SK-N-SH (cell line): ENCODE results near the gene PRKCH. TPM values are rescaled to one million over a fixed set of nuclear protein-coding genes. Genes with fewer than 3 reads are reported as not detected.

Experiments used
- CTCF ChIA-PET: fragments of 300-600, 350-600 bp; formaldehyde crosslinking; extraction: SDS; loops from one replicate; lab custom pipeline; 2021; lab: Yijun Ruan, JAX
- POLR2A ChIA-PET: fragments of 350-600 bp; sonication (Branson Sonifier 250); formaldehyde crosslinking; extraction: SDS; loops from one replicate; lab custom pipeline; 2020; ENCODE audit warnings: antibody characterized with exemption, inconsistent platforms; lab: Yijun Ruan, JAX
- DNase-seq: peaks from one replicate; pipeline ENCODE4 v3.0.0; 2012
- H2AFZ ChIP-seq: fragments of 200-600 bp; sonication (generic); 2 replicates; pipeline ENCODE4 v1.8.1; 2016; ENCODE audit warnings: antibody characterized with exemption, mild to moderate bottlenecking, low read depth
- H3F3A ChIP-seq: fragments of 200-600 bp; sonication (generic); replicated peaks from 2 replicates; pipeline ENCODE3; 2016; ENCODE audit warnings: antibody characterized with exemption, mild to moderate bottlenecking; ENCODE audit not compliant: insufficient read depth
- H3K27ac ChIP-seq, 2 experiments: fragments of 200-500 bp in 1 of 2; fragments of 200-600 bp in 1 of 2; sonication (Bioruptor generic) in 1 of 2; sonication (generic), shearing (Covaris generic) in 1 of 2; 2 replicates each; pipeline versions ENCODE4 v1.5.1 to v1.6.1; 2014 to 2016; ENCODE audit warnings: low read depth in 2 of 2, inconsistent platforms in 1 of 2, low read length in 1 of 2, mild to moderate bottlenecking in 1 of 2, mixed read lengths in 1 of 2
- H3K27me3 ChIP-seq: fragments of 200-600 bp; sonication (generic), shearing (Covaris generic); 2 replicates; pipeline ENCODE4 v1.6.1; 2016; ENCODE audit warnings: mixed run types; ENCODE audit not compliant: insufficient read depth
- H3K36me3 ChIP-seq, 2 experiments: fragments of 200-500 bp in 1 of 2; fragments of 200-600 bp in 1 of 2; sonication (Bioruptor generic) in 1 of 2; sonication (generic) in 1 of 2; replicated peaks in 1 of 2; 2 replicates each; pipeline versions ENCODE3 to v1.5.1; 2014 to 2016; ENCODE audit warnings: low read length in 1 of 2, mild to moderate bottlenecking in 1 of 2; ENCODE audit not compliant: insufficient read depth in 2 of 2, control insufficient read depth in 1 of 2
- H3K4me1 ChIP-seq, 2 experiments: fragments of 200-500 bp in 1 of 2; fragments of 200-600 bp in 1 of 2; sonication (Bioruptor generic) in 1 of 2; sonication (generic), shearing (Covaris generic) in 1 of 2; 2 replicates each; pipeline versions ENCODE4 v1.5.1 to v1.6.1; 2014 to 2016; ENCODE audit warnings: low read depth in 1 of 2, low read length in 1 of 2, mixed run types in 1 of 2; ENCODE audit not compliant: insufficient read depth in 2 of 2, control insufficient read depth in 1 of 2
- H3K4me2 ChIP-seq: fragments of 200-600 bp; sonication (generic), shearing (Covaris generic); 2 replicates; pipeline ENCODE4 v1.6.1; 2017; ENCODE audit warnings: mixed run types
- H3K4me3 ChIP-seq, 2 experiments: fragments of 200-500 bp in 1 of 2; fragments of 200-600 bp in 1 of 2; sonication (Bioruptor generic) in 1 of 2; sonication (generic), shearing (Covaris generic) in 1 of 2; 2 replicates each; pipeline versions ENCODE4 v1.5.1 to v1.8.1; 2014 to 2016; ENCODE audit warnings: low read depth in 2 of 2, inconsistent platforms in 1 of 2, low read length in 1 of 2, mild to moderate bottlenecking in 1 of 2, mixed read lengths in 1 of 2, moderate library complexity in 1 of 2
- H3K79me2 ChIP-seq: fragments of 200-600 bp; sonication (generic); 2 replicates; pipeline ENCODE4 v1.8.1; 2017; ENCODE audit warnings: mild to moderate bottlenecking; ENCODE audit not compliant: insufficient read depth
- H3K9ac ChIP-seq: fragments of 200-600 bp; sonication (generic); 2 replicates; pipeline ENCODE4 v1.6.1; 2017; ENCODE audit warnings: mixed run types
- H3K9me2 ChIP-seq: fragments of 200-600 bp; sonication (generic); 2 replicates; pipeline ENCODE4 v1.6.1; 2017; ENCODE audit warnings: mixed run types
- H3K9me3 ChIP-seq: fragments of 200-600 bp; sonication (generic); 2 replicates; pipeline ENCODE4 v1.6.1; 2017; ENCODE audit warnings: mixed run types, mild to moderate bottlenecking, moderate library complexity
- H4K20me1 ChIP-seq: fragments of 200-600 bp; sonication (generic); 2 replicates; pipeline ENCODE4 v1.6.1; 2017; ENCODE audit warnings: mild to moderate bottlenecking, mixed run types; ENCODE audit not compliant: insufficient read depth
- CHD2 ChIP-seq: fragments of 150-350 bp; IDR thresholded peaks from 2 replicates; pipeline ENCODE4 v1.6.1; 2018; ENCODE audit warnings: low read length; ENCODE audit not compliant: partially characterized antibody
- CTCF ChIP-seq: fragments of 200-600 bp; sonication (generic); IDR thresholded peaks from 2 replicates; pipeline ENCODE4 v1.6.1; 2017; ENCODE audit warnings: antibody characterized with exemption, mild to moderate bottlenecking, moderate library complexity
- EP300 ChIP-seq, 2 experiments: IDR thresholded peaks; 2 replicates each; pipeline versions ENCODE4 v1.4.0 to v1.6.1; 2012; ENCODE audit warnings: borderline replicate concordance in 1 of 2, low read depth in 1 of 2, low read length in 1 of 2
- EZH2phosphoT487 ChIP-seq: fragments of 200-600 bp; sonication (generic); IDR thresholded peaks from 2 replicates; pipeline ENCODE4 v1.6.1; 2017; ENCODE audit warnings: low read depth, mixed run types, mild to moderate bottlenecking, antibody characterized with exemption, moderate library complexity, borderline replicate concordance
- FOXM1 ChIP-seq: IDR thresholded peaks from 2 replicates; pipeline ENCODE4 v1.4.0; 2012; ENCODE audit warnings: low read depth, mild to moderate bottlenecking
- GABPA ChIP-seq: IDR thresholded peaks from 2 replicates; pipeline ENCODE4 v1.4.0; 2012; ENCODE audit warnings: low read depth, mild to moderate bottlenecking
- GATA2 ChIP-seq: sonication (generic); formaldehyde crosslinking; IDR thresholded peaks from 2 replicates; pipeline ENCODE4 v1.5.0; 2020; ENCODE audit warnings: mild to moderate bottlenecking, missing genetic modification reagents
- JUND ChIP-seq: IDR thresholded peaks from 2 replicates; pipeline ENCODE4 v1.4.0; 2012
- MEF2A ChIP-seq: IDR thresholded peaks from 2 replicates; pipeline ENCODE4 v1.4.0; 2012; ENCODE audit warnings: low read depth, borderline replicate concordance
- POLR2AphosphoS5 ChIP-seq: IDR thresholded peaks from 2 replicates; pipeline ENCODE4 v1.6.1; 2012; ENCODE audit warnings: low read depth, low read length
- RCOR1 ChIP-seq: fragments of 150-350 bp; IDR thresholded peaks from 2 replicates; pipeline ENCODE4 v1.6.1; 2017; ENCODE audit warnings: antibody characterized with exemption, low read length
- RFX5 ChIP-seq: IDR thresholded peaks from 2 replicates; pipeline ENCODE4 v1.6.1; 2012; ENCODE audit warnings: mild to moderate bottlenecking, improper control_type of control experiment, low read length
- SIN3A ChIP-seq: IDR thresholded peaks from 2 replicates; pipeline ENCODE4 v1.6.1; 2012; ENCODE audit warnings: low read depth, mild to moderate bottlenecking, low read length, moderate library complexity, borderline replicate concordance
- SMC3 ChIP-seq: IDR thresholded peaks from 2 replicates; pipeline ENCODE4 v1.6.1; 2012; ENCODE audit warnings: low read depth, low read length, improper control_type of control experiment
- TAF1 ChIP-seq: IDR thresholded peaks from 2 replicates; pipeline ENCODE4 v1.6.1; 2012; ENCODE audit warnings: low read depth, mild to moderate bottlenecking, low read length, moderate library complexity, borderline replicate concordance
- USF1 ChIP-seq: IDR thresholded peaks from 2 replicates; pipeline ENCODE4 v1.4.0; 2012; ENCODE audit warnings: low read depth, borderline replicate concordance
- WGBS: methylation state at CpG from one replicate; pipeline ENCODE4 v1.1.6; 2017; ENCODE audit warnings: low lambda C conversion rate; 5-methylcytosine and 5-hydroxymethylcytosine counted together
- polyA plus RNA-seq, 3 experiments: library from polyadenylated mRNA; depleted of rRNA; stranded (reverse); fragments of >200 nt; gene quantifications; 2 replicates each; pipeline ENCODE4 v1.2.3, GENCODE V29; 2012
- TF ChIP-seq, protein P1 (sequence below): IDR thresholded peaks from 2 replicates; pipeline ENCODE4 v1.4.0; 2012; ENCODE audit warnings: low read depth, borderline replicate concordance
- TF ChIP-seq, protein P2 (sequence below): IDR thresholded peaks from 2 replicates; pipeline ENCODE4 v1.6.1; 2012; ENCODE audit warnings: mild to moderate bottlenecking, low read depth, low read length, moderate library complexity

PRKCH gene
- polyA plus RNA-seq, 1 of the 3 experiments (the other 2 are of a cell fraction), result 4.2 TPM

DNA sequence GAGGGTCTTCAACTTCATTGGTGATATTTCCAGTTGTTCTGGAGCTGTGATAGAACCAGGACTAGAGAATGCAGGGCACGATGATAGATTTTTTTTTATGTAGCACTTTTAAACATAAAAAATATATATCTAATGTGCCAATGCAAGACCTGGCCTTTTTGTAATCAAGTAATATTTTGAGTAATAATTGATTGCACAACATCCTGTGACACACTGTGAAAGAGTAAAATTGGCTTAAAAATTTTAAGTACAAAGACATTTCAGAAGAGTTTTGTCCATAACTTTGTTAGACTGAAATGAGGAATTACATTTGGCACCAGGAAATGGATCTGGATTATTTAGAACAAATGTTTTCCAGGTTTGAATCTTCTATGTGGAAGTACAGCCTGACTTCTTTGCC lies 22.1 kb downstream of the PRKCH start:
- TF ChIP-seq FOXM1 (no peak), GABPA (no peak), USF1 (no peak), RCOR1 (no peak), EZH2phosphoT487 (no peak), RFX5 (no peak), TAF1 (no peak), SMC3 (no peak), EP300 (IDR thresholded peaks at IDR 0.05; ENCODE audit: borderline replicate concordance in 1 of 2, low read depth in 1 of 2, low read length in 1 of 2) (no peak), GATA2 (CRISPR knock-in tag) (no peak), MEF2A (no peak), POLR2AphosphoS5 (no peak), SIN3A (no peak), JUND (no peak), CTCF (no peak), CHD2 (no peak)
- TF ChIP-seq, protein P1, sequence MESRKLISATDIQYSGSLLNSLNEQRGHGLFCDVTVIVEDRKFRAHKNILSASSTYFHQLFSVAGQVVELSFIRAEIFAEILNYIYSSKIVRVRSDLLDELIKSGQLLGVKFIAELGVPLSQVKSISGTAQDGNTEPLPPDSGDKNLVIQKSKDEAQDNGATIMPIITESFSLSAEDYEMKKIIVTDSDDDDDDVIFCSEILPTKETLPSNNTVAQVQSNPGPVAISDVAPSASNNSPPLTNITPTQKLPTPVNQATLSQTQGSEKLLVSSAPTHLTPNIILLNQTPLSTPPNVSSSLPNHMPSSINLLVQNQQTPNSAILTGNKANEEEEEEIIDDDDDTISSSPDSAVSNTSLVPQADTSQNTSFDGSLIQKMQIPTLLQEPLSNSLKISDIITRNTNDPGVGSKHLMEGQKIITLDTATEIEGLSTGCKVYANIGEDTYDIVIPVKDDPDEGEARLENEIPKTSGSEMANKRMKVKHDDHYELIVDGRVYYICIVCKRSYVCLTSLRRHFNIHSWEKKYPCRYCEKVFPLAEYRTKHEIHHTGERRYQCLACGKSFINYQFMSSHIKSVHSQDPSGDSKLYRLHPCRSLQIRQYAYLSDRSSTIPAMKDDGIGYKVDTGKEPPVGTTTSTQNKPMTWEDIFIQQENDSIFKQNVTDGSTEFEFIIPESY, result no peak
- TF ChIP-seq, protein P2, sequence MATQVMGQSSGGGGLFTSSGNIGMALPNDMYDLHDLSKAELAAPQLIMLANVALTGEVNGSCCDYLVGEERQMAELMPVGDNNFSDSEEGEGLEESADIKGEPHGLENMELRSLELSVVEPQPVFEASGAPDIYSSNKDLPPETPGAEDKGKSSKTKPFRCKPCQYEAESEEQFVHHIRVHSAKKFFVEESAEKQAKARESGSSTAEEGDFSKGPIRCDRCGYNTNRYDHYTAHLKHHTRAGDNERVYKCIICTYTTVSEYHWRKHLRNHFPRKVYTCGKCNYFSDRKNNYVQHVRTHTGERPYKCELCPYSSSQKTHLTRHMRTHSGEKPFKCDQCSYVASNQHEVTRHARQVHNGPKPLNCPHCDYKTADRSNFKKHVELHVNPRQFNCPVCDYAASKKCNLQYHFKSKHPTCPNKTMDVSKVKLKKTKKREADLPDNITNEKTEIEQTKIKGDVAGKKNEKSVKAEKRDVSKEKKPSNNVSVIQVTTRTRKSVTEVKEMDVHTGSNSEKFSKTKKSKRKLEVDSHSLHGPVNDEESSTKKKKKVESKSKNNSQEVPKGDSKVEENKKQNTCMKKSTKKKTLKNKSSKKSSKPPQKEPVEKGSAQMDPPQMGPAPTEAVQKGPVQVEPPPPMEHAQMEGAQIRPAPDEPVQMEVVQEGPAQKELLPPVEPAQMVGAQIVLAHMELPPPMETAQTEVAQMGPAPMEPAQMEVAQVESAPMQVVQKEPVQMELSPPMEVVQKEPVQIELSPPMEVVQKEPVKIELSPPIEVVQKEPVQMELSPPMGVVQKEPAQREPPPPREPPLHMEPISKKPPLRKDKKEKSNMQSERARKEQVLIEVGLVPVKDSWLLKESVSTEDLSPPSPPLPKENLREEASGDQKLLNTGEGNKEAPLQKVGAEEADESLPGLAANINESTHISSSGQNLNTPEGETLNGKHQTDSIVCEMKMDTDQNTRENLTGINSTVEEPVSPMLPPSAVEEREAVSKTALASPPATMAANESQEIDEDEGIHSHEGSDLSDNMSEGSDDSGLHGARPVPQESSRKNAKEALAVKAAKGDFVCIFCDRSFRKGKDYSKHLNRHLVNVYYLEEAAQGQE, result no peak
- Histone ChIP-seq H3K9me3 (no peaks in the 10 kb centered on the region), H3F3A (no peaks in the 10 kb centered on the region), H3K36me3 (no peaks in the 10 kb centered on the region), H3K27ac (no peak overlapping the region), H3K4me3 (no peak overlapping the region), H3K4me1 (no peaks in the 10 kb centered on the region; a peak in 1 of 4 replicates), H3K9me2 (no peaks in the 10 kb centered on the region), H3K79me2 (no peaks in the 10 kb centered on the region), H2AFZ (no peak overlapping the region), H3K27me3 (no peaks in the 10 kb centered on the region), H3K9ac (no peak overlapping the region), H4K20me1 (no peaks in the 10 kb centered on the region), H3K4me2 (no peak overlapping the region)
- 88% methylated on average over 1 of the region's 1 CpG for WGBS
- ChIA-PET POLR2A (no interaction called here), CTCF (no interaction called here)
- no peak for DNase-seq
